ENCODE data around the gene LMOD2.

DNA sequence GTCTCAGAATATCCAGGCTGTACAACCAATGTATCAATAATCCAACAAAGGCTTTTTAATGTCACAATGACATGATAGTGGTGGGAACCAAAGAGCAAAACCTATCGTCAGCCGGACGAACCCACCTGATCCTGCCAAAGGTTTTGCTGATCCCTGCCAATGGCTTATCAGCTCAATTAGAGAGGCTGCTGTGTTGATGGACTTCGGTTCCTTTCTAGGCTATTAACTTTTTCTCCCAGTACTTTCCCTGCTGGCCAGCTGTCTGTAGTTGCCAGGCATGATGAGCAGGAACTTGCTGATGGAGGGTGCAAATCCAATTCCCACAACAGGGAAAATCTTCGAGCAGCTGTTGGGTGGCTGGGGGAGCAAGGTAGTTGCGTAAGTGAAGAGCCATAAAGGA lies 2.4 kb downstream of the LMOD2 start:
- TF ChIP-seq CTCF (IDR thresholded peaks at IDR 0.05; ENCODE audit: low read length), result no peak
- no peak for TF ChIP-seq EZH2 (optimal IDR thresholded peaks at IDR 0.05; ENCODE audit: low read depth, low read length)
- TF ChIP-seq EZH2phosphoT487 (IDR thresholded peaks at IDR 0.05; ENCODE audit: low read length), result no peak
